HepG2 (cell line): ENCODE measurements around the gene RBBP8NL. TPM values are rescaled to one million over a fixed set of nuclear protein-coding genes. Genes with fewer than 3 reads are reported as not detected.

Experiments
- AHR ChIP-seq: IDR thresholded peaks from 2 replicates; pipeline ENCODE4 v1.6.1; 2018; ENCODE audit warnings: missing genetic modification reagents, missing compliant biosample characterization
- EEA1 ChIP-seq: sonication (generic); formaldehyde crosslinking; IDR thresholded peaks from 2 replicates; pipeline ENCODE4 v1.5.1; 2020; ENCODE audit warnings: mild to moderate bottlenecking, missing genetic modification reagents, borderline replicate concordance
- FOXK2 ChIP-seq: fragments of 450-650 bp; IDR thresholded peaks from 2 replicates; pipeline ENCODE4 v1.6.1; 2016
- HDAC2 ChIP-seq: sonication (generic); formaldehyde crosslinking; IDR thresholded peaks from 2 replicates; pipeline ENCODE4 v1.4.0; 2020; ENCODE audit warnings: missing genetic modification reagents
- HOXA3 ChIP-seq: sonication (generic); formaldehyde crosslinking; IDR thresholded peaks from 2 replicates; pipeline ENCODE4 v1.5.0; 2020; ENCODE audit warnings: missing genetic modification reagents
- ISL2 ChIP-seq: sonication (generic); formaldehyde crosslinking; IDR thresholded peaks from 2 replicates; pipeline ENCODE4 v1.5.0; 2020; ENCODE audit warnings: missing genetic modification reagents
- MEIS1 ChIP-seq: sonication (generic); formaldehyde crosslinking; IDR thresholded peaks from 2 replicates; pipeline ENCODE4 v1.9.0; 2021; ENCODE audit warnings: mild to moderate bottlenecking, missing genetic modification reagents, moderate library complexity, borderline replicate concordance
- NFATC3 ChIP-seq: sonication (generic); formaldehyde crosslinking; IDR thresholded peaks from 2 replicates; pipeline ENCODE4 v1.5.1; 2020; ENCODE audit warnings: mild to moderate bottlenecking, missing genetic modification reagents
- NR2F6 ChIP-seq, 2 experiments: IDR thresholded peaks; 2 replicates each; pipeline ENCODE4 v1.6.1; 2016; ENCODE audit warnings: antibody characterized with exemption in 1 of 2, mild to moderate bottlenecking in 1 of 2
- PITX1 ChIP-seq: sonication (generic); formaldehyde crosslinking; IDR thresholded peaks from 2 replicates; pipeline ENCODE4 v1.5.1; 2020; ENCODE audit warnings: mild to moderate bottlenecking, missing genetic modification reagents
- SAFB2 ChIP-seq: sonication (generic); formaldehyde crosslinking; IDR thresholded peaks from 2 replicates; pipeline ENCODE4 v1.5.1; 2020; ENCODE audit warnings: missing genetic modification reagents, low read depth, mild to moderate bottlenecking, borderline replicate concordance
- SOX13 ChIP-seq, 3 experiments: fragments of 450-650 bp in 1 of 3; sonication (generic) in 1 of 3; formaldehyde crosslinking in 1 of 3; IDR thresholded peaks in 2 of 3; conservative IDR thresholded peaks in 1 of 3; 2 replicates each; pipeline versions ENCODE4 v1.5.0 to v1.6.1; 2016 to 2020; ENCODE audit warnings: antibody characterized with exemption in 1 of 3, mild to moderate bottlenecking in 1 of 3, missing compliant biosample characterization in 1 of 3, missing genetic modification reagents in 1 of 3, moderate library complexity in 1 of 3
- SYNCRIP ChIP-seq: fragments of 200-400 bp; formaldehyde crosslinking; IDR thresholded peaks from 2 replicates; pipeline ENCODE4 v1.6.1; 2018; ENCODE audit warnings: mild to moderate bottlenecking, low read depth, low read length; ENCODE audit not compliant: insufficient read depth
- ZFAT ChIP-seq: sonication (generic); formaldehyde crosslinking; conservative IDR thresholded peaks from 2 replicates; pipeline ENCODE4 v1.8.1; 2023; ENCODE audit warnings: missing genetic modification reagents, inconsistent platforms
- ZNF142 ChIP-seq: sonication (generic); formaldehyde crosslinking; IDR thresholded peaks from 2 replicates; pipeline ENCODE4 v1.4.0; 2020; ENCODE audit warnings: missing genetic modification reagents
- ZNF17 ChIP-seq: sonication (generic); formaldehyde crosslinking; IDR thresholded peaks from 2 replicates; pipeline ENCODE4 v1.5.0; 2020; ENCODE audit warnings: mild to moderate bottlenecking, missing genetic modification reagents
- ZNF451 ChIP-seq: sonication (generic); formaldehyde crosslinking; IDR thresholded peaks from 2 replicates; pipeline ENCODE4 v1.5.0; 2020; ENCODE audit warnings: mild to moderate bottlenecking, missing genetic modification reagents
- ZNF619 ChIP-seq: sonication (generic); formaldehyde crosslinking; IDR thresholded peaks from 2 replicates; pipeline ENCODE4 v1.4.0; 2020; ENCODE audit warnings: mild to moderate bottlenecking, missing genetic modification reagents
- ZNF660 ChIP-seq: sonication (generic); formaldehyde crosslinking; IDR thresholded peaks from 2 replicates; pipeline ENCODE4 v1.5.1; 2020; ENCODE audit warnings: mild to moderate bottlenecking, low read depth, missing genetic modification reagents, borderline replicate concordance
- ZNF761 ChIP-seq: sonication (generic); formaldehyde crosslinking; conservative IDR thresholded peaks from 2 replicates; pipeline ENCODE4 v1.4.0; 2020; ENCODE audit warnings: mild to moderate bottlenecking, missing genetic modification reagents
- ZNF788 ChIP-seq: sonication (generic); formaldehyde crosslinking; IDR thresholded peaks from 2 replicates; pipeline ENCODE4 v1.5.0; 2020; ENCODE audit warnings: mild to moderate bottlenecking, missing genetic modification reagents, borderline replicate concordance
- polyA plus RNA-seq, 8 experiments: library from polyadenylated mRNA; depleted of rRNA in 3 of 8; stranded (reverse) in 7 of 8; unstranded in 1 of 8; fragments of >200 nt; fragmentation: Illumina TruSeq in 4 of 8; extraction: Trizol in 4 of 8; gene quantifications; 2 replicates each; pipeline versions ENCODE4 v1.2.1 to v1.2.3, GENCODE V29; 2011 to 2016; ENCODE audit warnings: low read depth in 4 of 8, missing spikeins in 1 of 8, mixed read lengths in 1 of 8; ENCODE audit not compliant: insufficient read depth in 1 of 8
- total RNA-seq, 5 experiments: library from RNA; depleted of rRNA; stranded (reverse); fragments of >200 nt; fragmentation: Illumina TruSeq; extraction: Trizol; gene quantifications; 2 replicates each; pipeline ENCODE4 v1.2.3, GENCODE V29; 2016; ENCODE audit warnings: low read depth in 1 of 5
- TF ChIP-seq, protein P1 (sequence below): IDR thresholded peaks from 2 replicates; pipeline ENCODE4 v1.6.1; 2016; ENCODE audit warnings: low read depth
- TF ChIP-seq, protein P2 (sequence below): sonication (generic); formaldehyde crosslinking; IDR thresholded peaks from 2 replicates; pipeline ENCODE4 v1.4.0; 2020; ENCODE audit warnings: missing genetic modification reagents

Gene RBBP8NL
- total and polyA plus RNA-seq, 2 of the 13 experiments (the other 11 are each of a cell fraction or from before 2014, with no cell fraction given) = 0.69 to 0.86 TPM

DNA sequence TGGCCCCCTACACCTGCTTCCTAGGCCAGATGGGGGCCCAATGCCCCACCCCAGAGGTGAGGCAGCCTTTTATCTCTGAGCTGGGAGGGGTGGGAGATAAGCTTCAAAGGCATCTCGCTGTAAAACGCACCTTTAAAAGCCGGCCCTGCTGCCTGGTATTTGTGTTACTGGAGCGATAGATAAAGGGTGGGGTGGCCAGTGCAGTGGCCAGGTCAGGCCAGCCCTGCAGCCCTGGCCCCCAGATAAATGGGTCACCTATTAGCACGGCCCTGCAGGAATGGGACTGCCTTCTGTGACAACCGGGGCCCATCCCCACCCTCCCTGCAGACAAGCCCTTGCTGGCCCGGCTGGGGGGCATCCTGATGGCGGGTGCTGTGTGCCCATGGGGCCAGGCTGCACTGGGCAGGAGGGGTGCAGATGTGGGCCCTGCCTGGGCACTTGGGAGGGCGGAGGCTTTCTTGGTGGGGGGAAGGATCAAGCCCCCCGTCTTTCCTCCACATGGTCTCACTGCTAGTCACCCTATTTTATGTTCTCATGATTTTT is 3.0 kb upstream of the RBBP8NL start (continued):
- no peak for TF ChIP-seq SOX13 (IDR thresholded peaks at IDR 0.05)
- TF ChIP-seq SOX13 (CRISPR knock-in tag; conservative IDR thresholded peaks at IDR 0.05 in 1 of 2, IDR thresholded peaks at IDR 0.05 in 1 of 2) = peak in 1 of 2 experiments; percentile 55; a peak in 2 of 4 replicates
- TF ChIP-seq ZNF17 (CRISPR knock-in tag) = no peak
- TF ChIP-seq ZNF761 = no peak
- TF ChIP-seq ZNF451 (CRISPR knock-in tag) = no peak
- TF ChIP-seq, protein P1, sequence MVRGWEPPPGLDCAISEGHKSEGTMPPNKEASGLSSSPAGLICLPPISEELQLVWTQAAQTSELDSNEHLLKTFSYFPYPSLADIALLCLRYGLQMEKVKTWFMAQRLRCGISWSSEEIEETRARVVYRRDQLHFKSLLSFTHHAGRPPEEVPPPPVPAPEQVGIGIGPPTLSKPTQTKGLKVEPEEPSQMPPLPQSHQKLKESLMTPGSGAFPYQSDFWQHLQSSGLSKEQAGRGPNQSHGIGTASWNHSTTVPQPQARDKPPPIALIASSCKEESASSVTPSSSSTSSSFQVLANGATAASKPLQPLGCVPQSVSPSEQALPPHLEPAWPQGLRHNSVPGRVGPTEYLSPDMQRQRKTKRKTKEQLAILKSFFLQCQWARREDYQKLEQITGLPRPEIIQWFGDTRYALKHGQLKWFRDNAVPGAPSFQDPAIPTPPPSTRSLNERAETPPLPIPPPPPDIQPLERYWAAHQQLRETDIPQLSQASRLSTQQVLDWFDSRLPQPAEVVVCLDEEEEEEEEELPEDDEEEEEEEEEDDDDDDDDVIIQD = no peak
- no peak for TF ChIP-seq ZNF660 (CRISPR knock-in tag)
- no peak for TF ChIP-seq MEIS1 (CRISPR knock-in tag)
- TF ChIP-seq NR2F6 (IDR thresholded peaks at IDR 0.05) = peak; percentile 63; the same call in 1 of the 2 replicates
- TF ChIP-seq NR2F6 (CRISPR knock-in tag; IDR thresholded peaks at IDR 0.05) = 0 out of 2 replicates have a peak, but pooled peaks have one; percentile 35
- 0 out of 2 replicates have a peak, but pooled peaks have one; percentile 41 for TF ChIP-seq HOXA3 (CRISPR knock-in tag)
- no peak for TF ChIP-seq FOXK2
- TF ChIP-seq ISL2 (CRISPR knock-in tag) = peak; percentile 88
- no peak for TF ChIP-seq ZNF619 (CRISPR knock-in tag)
- TF ChIP-seq PITX1 (CRISPR knock-in tag) = peak; percentile 89
- TF ChIP-seq ZNF788 (CRISPR knock-in tag) = no peak; the same call in 1 of the 2 replicates
- no peak for TF ChIP-seq SAFB2 (CRISPR knock-in tag)
- TF ChIP-seq, protein P2, sequence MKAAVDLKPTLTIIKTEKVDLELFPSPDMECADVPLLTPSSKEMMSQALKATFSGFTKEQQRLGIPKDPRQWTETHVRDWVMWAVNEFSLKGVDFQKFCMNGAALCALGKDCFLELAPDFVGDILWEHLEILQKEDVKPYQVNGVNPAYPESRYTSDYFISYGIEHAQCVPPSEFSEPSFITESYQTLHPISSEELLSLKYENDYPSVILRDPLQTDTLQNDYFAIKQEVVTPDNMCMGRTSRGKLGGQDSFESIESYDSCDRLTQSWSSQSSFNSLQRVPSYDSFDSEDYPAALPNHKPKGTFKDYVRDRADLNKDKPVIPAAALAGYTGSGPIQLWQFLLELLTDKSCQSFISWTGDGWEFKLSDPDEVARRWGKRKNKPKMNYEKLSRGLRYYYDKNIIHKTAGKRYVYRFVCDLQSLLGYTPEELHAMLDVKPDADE = no peak
- TF ChIP-seq AHR (CRISPR knock-in tag) = no peak
- peak; percentile 36; the same call in 1 of the 2 replicates for TF ChIP-seq HDAC2 (CRISPR knock-in tag)
- no peak for TF ChIP-seq SYNCRIP
- no peak for TF ChIP-seq NFATC3
- TF ChIP-seq EEA1 (CRISPR knock-in tag) = no peak
- TF ChIP-seq ZFAT (CRISPR knock-in tag) = no peak
- TF ChIP-seq ZNF142 (CRISPR knock-in tag) = no peak
